GM10266 (cell line): ENCODE measurements around the gene MTARC2.

ENCODE experiments used
- DNase-seq: peaks from one replicate; pipeline ENCODE4 v3.0.0; 2012; ENCODE audit errors: extremely low spot score
- CTCF ChIP-seq: IDR thresholded peaks from 2 replicates; pipeline ENCODE4 v1.5.1; 2012; ENCODE audit warnings: mild to moderate bottlenecking, low read depth; ENCODE audit not compliant: control insufficient read depth, insufficient read depth; ENCODE audit errors: missing control alignments

The MTARC2 gene

GRCh38 chr1:220810179-220810653 lies 62.1 kb downstream of the MTARC2 start:
- peak; percentile 68 for DNase-seq
- TF ChIP-seq CTCF, result peak; percentile 96

DNA sequence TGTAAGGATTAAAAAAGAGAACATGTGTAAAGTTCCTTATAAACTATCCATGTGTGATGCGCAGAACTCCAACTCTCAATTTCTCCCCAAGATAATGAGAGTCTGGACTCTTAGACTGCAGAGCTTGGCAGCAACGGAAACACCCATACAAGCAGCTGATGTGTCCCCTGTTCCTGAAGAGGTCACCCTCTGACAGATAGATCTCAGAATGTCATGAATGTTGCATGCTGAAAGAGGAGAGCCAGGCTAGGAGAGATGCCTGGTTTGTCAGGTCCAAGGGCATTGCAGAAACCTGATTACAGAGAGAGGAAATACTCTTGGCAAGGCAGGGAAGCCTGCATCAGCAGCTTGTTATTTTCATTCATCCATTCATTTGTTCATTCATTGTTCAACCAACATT lies 62.8 kb downstream of the MTARC2 start:
- no peak for TF ChIP-seq CTCF

GRCh38 chr1:220811695-220812094 lies 63.6 kb downstream of the MTARC2 start:
- no peak for TF ChIP-seq CTCF
- DNase-seq, result no peak

More for the DNA sequence above, 62.8 kb downstream of the MTARC2 start:
- DNase-seq, result no peak

GRCh38 chr1:220812308-220812707 lies 64.2 kb downstream of the MTARC2 start:
- no peak for DNase-seq
- no peak for TF ChIP-seq CTCF

DNA sequence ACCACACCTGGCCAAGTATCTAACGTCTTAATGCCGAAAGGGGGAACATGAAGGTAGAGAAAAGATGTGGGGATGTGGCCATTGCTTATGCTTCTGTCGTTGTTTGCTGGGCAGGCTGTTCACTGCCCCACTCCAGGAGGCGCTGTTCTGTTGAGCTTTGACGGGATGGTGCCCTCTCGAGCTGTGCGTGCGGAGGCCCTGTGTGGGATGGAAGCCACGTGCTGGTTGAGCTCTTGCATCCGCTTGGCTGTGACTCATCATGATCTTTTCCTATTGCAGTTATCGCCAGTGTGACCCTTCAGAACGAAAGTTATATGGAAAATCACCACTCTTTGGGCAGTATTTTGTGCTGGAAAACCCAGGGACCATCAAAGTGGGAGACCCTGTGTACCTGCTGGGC lies 64.9 kb downstream of the MTARC2 start:
- no peak for DNase-seq
- TF ChIP-seq CTCF, result no peak

GRCh38 chr1:220815409-220815808 lies 67.3 kb downstream of the MTARC2 start:
- TF ChIP-seq CTCF, result no peak
- no peak for DNase-seq

DNA sequence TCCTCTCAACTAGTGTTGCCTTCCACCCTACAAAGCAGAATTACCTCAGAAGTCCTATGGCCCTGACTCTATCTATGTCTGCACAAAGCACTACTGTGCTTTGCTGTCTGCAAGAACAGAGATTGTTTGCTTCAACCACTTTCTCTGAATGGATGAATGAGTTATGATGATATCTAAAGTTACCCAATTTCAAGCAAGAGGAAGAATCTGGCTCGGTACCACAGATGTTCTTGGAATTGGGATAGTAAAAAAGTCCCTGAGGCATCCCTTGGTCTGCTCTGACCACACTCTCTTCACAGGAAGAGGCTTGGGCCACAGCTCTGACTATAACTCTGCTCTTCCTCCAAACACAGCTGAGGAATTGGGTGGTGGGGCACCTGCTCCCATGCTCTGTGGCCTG lies 69.8 kb downstream of the MTARC2 start:
- no peak for TF ChIP-seq CTCF
- DNase-seq, result no peak
